ENCODE measurements around the gene VBP1. TPM values are rescaled to one million over a fixed set of nuclear protein-coding genes. Genes with fewer than 3 reads are reported as not detected.

VBP1 gene
- 50.8 and 55.0 TPM in 2 replicates for total RNA-seq
- long read RNA-seq, transcript VBP1-201 (6 exons, 1,686 nt), result major isoform, 427 of 451 reads
- long read RNA-seq, partial matches to known transcripts, result 2 of 451 reads
- long read RNA-seq, other reads (novel, unspliced or antisense), result 21 of 451 reads

GRCh38 chrX:155216179-155216939, at the start of gene VBP1:
Gene VBP1, plus strand, starts transcription at chrX:155216460. Its CDS starts 23 bp downstream, at chrX:155216483.
- Mint-ChIP-seq H3K4me1 (ENCODE audit: low read depth) (peaks cover 7% of the 10 kb centered on the region), H3K36me3 (ENCODE audit: insufficient read depth) (peaks cover 5% of the 10 kb centered on the region), H3K27ac (peak within 1 kb of the TSS; percentile 92), H3K27me3 (no peaks in the 10 kb centered on the region), H3K4me3 (ENCODE audit: low read depth) (peak within 1 kb of the TSS; percentile 81), H3K9me3 (ENCODE audit: low read depth) (peaks cover 4% of the 10 kb centered on the region)
- peak; percentile 61 for TF ChIP-seq CTCF (IDR thresholded peaks at IDR 0.05; ENCODE audit: unreplicated experiment)
- DNase-seq (ENCODE audit: low spot score, unreplicated experiment), result peak; percentile 71

GRCh38 chrX:155169881-155170280, 46.4 kb upstream of the VBP1 start:
- H3K4me3 Mint-ChIP-seq (ENCODE audit: low read depth), result no peak overlapping the region
- H3K36me3 Mint-ChIP-seq (ENCODE audit: insufficient read depth), result no peaks in the 10 kb centered on the region
- H3K27ac Mint-ChIP-seq, result no peak overlapping the region
- no peak for DNase-seq (ENCODE audit: low spot score, unreplicated experiment)
- peaks cover 32% of the 10 kb centered on the region for H3K9me3 Mint-ChIP-seq (ENCODE audit: low read depth)
- H3K27me3 Mint-ChIP-seq, result peaks cover 3% of the 10 kb centered on the region
- H3K4me1 Mint-ChIP-seq (ENCODE audit: low read depth), result peaks cover 3% of the 10 kb centered on the region
- TF ChIP-seq CTCF (IDR thresholded peaks at IDR 0.05; ENCODE audit: unreplicated experiment), result no peak

- H3K27ac Mint-ChIP-seq, result no peak overlapping the region
- no peaks in the 10 kb centered on the region for H3K4me1 Mint-ChIP-seq (ENCODE audit: low read depth)
- no peak overlapping the region for H3K4me3 Mint-ChIP-seq (ENCODE audit: low read depth)
- TF ChIP-seq CTCF (IDR thresholded peaks at IDR 0.05; ENCODE audit: unreplicated experiment), result no peak
- H3K9me3 Mint-ChIP-seq (ENCODE audit: low read depth), result peaks cover 32% of the 10 kb centered on the region
- H3K27me3 Mint-ChIP-seq, result no peaks in the 10 kb centered on the region
- DNase-seq (ENCODE audit: low spot score, unreplicated experiment), result no peak
- H3K36me3 Mint-ChIP-seq (ENCODE audit: insufficient read depth), result no peaks in the 10 kb centered on the region
Observed at GRCh38 chrX:155179346-155179997, 36.8 kb upstream of the VBP1 start.

- peaks cover 2% of the 10 kb centered on the region for H3K36me3 Mint-ChIP-seq (ENCODE audit: insufficient read depth)
- no peak overlapping the region for H3K4me3 Mint-ChIP-seq (ENCODE audit: low read depth)
- H3K9me3 Mint-ChIP-seq (ENCODE audit: low read depth), result peaks cover 41% of the 10 kb centered on the region
- no peak overlapping the region for H3K27ac Mint-ChIP-seq
- no peaks in the 10 kb centered on the region for H3K27me3 Mint-ChIP-seq
- no peak for TF ChIP-seq CTCF (IDR thresholded peaks at IDR 0.05; ENCODE audit: unreplicated experiment)
- DNase-seq (ENCODE audit: low spot score, unreplicated experiment), result no peak
- no peaks in the 10 kb centered on the region for H3K4me1 Mint-ChIP-seq (ENCODE audit: low read depth)
Observed at GRCh38 chrX:155188786-155189185, 27.5 kb upstream of the VBP1 start.

GRCh38 chrX:155211208-155211607, 5.1 kb upstream of the VBP1 start:
- TF ChIP-seq CTCF (IDR thresholded peaks at IDR 0.05; ENCODE audit: unreplicated experiment), result no peak
- Mint-ChIP-seq H3K36me3 (ENCODE audit: insufficient read depth) (no peaks in the 10 kb centered on the region), H3K4me3 (ENCODE audit: low read depth) (no peak overlapping the region), H3K27me3 (no peaks in the 10 kb centered on the region), H3K27ac (no peak overlapping the region), H3K4me1 (ENCODE audit: low read depth) (no peaks in the 10 kb centered on the region), H3K9me3 (ENCODE audit: low read depth) (peaks cover 4% of the 10 kb centered on the region)
- DNase-seq (ENCODE audit: low spot score, unreplicated experiment), result no peak

Measured in progenitor cell of endocrine pancreas (in vitro differentiated cells).